HG02970 (cell line): Measurements from ENCODE around the gene TMLHE.
"Not testable (repeated sequence)": the region's sequence is repeated elsewhere in the genome, so short reads cannot be mapped to it uniquely, and the experiment has no call there.

Source experiments
- ATAC-seq: cut with Tn5 transposase; IDR thresholded peaks from one replicate; pipeline ENCODE4 v1.9.1; 2021; ENCODE audit warnings: mild to moderate bottlenecking, moderate library complexity, moderate number of reproducible peaks; ENCODE audit not compliant: unreplicated experiment, low FRiP score

Gene TMLHE

GRCh38 chrX:155612312-155613224 lies at the start of gene TMLHE, which contains the start of gene SPRY3:
Gene TMLHE, minus strand, starts transcription at chrX:155612952. Its CDS starts 67,676 bp downstream, at chrX:155545276.
Gene SPRY3, plus strand, starts transcription at chrX:155612586.
- ATAC-seq = peak; percentile 54

- no peak for ATAC-seq
Measured at GRCh38 chrX:155662282-155662681, 49.5 kb upstream of the TMLHE start.

- no peak for ATAC-seq
Measured at GRCh38 chrX:155645180-155645579, 32.4 kb upstream of the TMLHE start.

- ATAC-seq = no peak
Measured at GRCh38 chrX:155643240-155643639, 30.5 kb upstream of the TMLHE start.

- ATAC-seq = not testable (repeated sequence)
Measured at GRCh38 chrX:155641371-155641770, 28.6 kb upstream of the TMLHE start.

GRCh38 chrX:155637714-155638113 lies 25.0 kb upstream of the TMLHE start:
- ATAC-seq = no peak

- ATAC-seq = not testable (repeated sequence)
Measured at GRCh38 chrX:155635019-155635418, 22.3 kb upstream of the TMLHE start.

- no peak for ATAC-seq
Measured at GRCh38 chrX:155632431-155633100, 19.8 kb upstream of the TMLHE start.

GRCh38 chrX:155620110-155620509 lies 7.4 kb upstream of the TMLHE start:
- not testable (repeated sequence) for ATAC-seq

GRCh38 chrX:155615938-155616337 lies 3.2 kb upstream of the TMLHE start:
- ATAC-seq = no peak

- ATAC-seq = no peak
Measured at GRCh38 chrX:155613927-155614559, 1.3 kb upstream of the TMLHE start.

- no peak for ATAC-seq
Measured at GRCh38 chrX:155611302-155611701, 1.4 kb downstream of the TMLHE start.

GRCh38 chrX:155592981-155593380 lies 19.8 kb downstream of the TMLHE start:
- ATAC-seq = no peak

- ATAC-seq = no peak
Measured at GRCh38 chrX:155592331-155592730, 20.4 kb downstream of the TMLHE start.

GRCh38 chrX:155577682-155578081 lies 35.1 kb downstream of the TMLHE start:
- ATAC-seq = no peak

- ATAC-seq = no peak
Measured at GRCh38 chrX:155563099-155563498, 49.7 kb downstream of the TMLHE start.

GRCh38 chrX:155544881-155545280 lies 67.9 kb downstream of the TMLHE start:
- ATAC-seq = no peak

- no peak for ATAC-seq
Measured at GRCh38 chrX:155535866-155536265, 76.9 kb downstream of the TMLHE start.

- no peak for ATAC-seq
Measured at GRCh38 chrX:155534800-155535199, 78.0 kb downstream of the TMLHE start.

GRCh38 chrX:155527023-155527422 lies 85.7 kb downstream of the TMLHE start:
- ATAC-seq = not testable (repeated sequence)

GRCh38 chrX:155514225-155514624 lies 98.5 kb downstream of the TMLHE start:
- no peak for ATAC-seq
